HG03521 (cell line): ENCODE data around the gene HGFAC.
"Not testable (repeated sequence)": the region's sequence is repeated elsewhere in the genome, so short reads cannot be mapped to it uniquely, and the experiment has no call there.

Experiments used
- ATAC-seq: cut with Tn5 transposase; IDR thresholded peaks from one replicate; pipeline ENCODE4 v1.9.1; 2021; ENCODE audit warnings: mild to moderate bottlenecking, moderate library complexity; ENCODE audit not compliant: unreplicated experiment

HGFAC gene

DNA sequence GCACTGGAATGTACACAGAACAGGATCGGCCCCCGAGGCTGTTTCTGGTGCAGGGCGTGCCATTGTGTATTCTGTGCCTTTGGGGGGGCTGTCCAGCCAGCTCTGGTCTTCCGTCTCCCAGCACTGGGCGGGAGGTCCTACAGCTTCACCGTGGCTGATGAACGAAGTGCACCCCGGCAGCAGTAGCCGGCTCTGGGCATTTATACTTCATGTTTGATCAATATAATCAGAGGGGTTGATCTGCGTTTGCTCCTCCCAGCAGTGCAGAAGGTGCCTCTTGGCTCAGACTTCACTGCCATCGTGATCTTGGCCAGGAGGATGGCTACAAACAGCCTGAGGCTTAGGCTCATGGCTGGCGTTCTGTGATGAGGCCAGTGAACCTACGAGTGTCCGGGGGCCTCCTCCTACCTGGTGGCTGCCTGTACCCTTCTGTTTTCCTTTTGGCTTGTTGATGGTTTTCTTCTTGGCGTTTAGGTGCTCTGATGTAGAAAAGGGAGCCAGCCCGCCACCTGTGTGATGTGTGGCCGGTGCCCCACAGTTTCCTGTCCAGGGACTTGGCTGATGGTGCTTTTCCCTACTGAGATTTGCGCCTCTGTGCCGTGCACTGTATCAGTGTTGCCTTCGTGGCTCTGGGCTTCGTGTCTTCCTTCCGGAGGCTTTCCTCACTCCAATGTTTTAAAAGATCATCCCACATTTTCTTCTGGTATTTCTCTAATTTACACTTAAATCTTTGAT, 31.2 kb upstream of the HGFAC start:
- no peak for ATAC-seq

DNA sequence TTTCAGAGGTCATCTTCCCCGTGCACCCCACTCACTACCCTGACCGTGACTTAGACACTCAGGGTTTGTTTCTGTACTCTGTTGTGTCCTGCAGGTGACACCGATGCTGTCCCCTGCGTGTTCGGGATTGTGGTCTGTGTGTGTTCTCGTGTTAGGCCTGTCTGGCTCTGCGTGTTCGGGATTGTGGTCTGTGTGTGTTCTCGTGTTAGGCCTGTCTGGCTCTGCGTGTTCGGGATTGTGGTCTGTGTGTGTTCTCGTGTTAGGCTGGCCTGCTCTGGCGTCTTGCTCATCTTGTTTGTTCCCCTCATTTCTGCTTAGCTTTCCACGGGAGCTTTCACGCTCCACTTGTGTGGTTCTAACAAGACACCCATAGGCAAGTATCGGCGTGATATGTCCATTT, 30.6 kb upstream of the HGFAC start:
- ATAC-seq, result not testable (repeated sequence)

DNA sequence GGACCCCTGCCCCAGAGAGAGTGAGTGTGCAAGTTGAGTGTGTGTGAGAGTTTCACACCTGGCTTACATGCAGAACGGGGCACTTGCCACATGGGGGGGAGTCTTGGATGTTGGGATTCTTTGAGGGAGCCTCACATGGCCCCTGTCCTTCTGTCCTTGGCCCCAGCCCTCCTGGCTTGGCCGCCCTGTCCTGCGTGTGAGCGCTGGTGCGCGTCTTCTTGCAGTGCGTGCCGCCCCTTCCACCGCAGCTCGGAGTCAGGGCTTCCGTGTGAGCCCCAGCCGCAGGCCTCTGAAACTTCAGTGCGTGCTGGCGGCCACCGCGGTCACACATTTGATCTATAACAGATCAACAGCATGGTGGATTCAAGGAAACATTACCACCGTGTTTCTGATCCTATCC, 30.1 kb upstream of the HGFAC start:
- ATAC-seq, result no peak

DNA sequence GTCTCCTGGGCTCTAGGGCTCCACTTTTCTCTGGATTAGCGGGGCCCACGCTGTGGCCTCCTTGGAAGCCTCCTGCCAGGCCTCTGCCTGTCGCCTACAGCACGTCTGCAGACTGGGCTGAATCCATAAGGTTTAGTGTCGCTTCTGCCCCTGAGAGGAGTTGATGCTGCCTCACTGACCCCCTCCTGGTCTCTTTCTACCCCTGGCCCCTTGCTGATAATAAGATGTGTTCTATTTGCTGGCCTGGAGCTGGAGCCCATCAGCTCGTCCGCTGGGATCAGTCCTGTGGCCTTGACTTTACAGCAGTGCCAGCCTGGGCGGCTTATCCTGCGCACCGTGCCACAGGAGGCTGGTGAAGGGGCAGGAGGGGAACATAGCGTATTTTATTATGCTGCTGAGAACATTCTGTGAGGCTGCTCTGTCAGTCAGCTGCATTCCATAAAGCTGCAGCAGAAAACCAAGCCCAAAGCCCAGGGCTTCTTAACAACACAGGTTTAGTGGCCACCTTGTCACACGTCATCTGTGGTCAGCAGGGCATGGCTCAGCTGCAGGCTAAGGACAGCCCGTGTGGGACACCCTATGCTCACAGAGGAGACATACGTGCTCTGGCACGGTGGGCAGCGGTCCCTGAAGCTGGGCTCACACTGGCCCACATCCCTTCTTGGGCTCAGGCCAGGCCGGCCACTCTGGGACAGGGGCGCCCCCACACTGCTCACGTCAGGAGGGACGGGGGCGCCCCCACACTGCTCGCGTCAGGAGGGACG, 29.3 kb upstream of the HGFAC start:
- no peak for ATAC-seq

DNA sequence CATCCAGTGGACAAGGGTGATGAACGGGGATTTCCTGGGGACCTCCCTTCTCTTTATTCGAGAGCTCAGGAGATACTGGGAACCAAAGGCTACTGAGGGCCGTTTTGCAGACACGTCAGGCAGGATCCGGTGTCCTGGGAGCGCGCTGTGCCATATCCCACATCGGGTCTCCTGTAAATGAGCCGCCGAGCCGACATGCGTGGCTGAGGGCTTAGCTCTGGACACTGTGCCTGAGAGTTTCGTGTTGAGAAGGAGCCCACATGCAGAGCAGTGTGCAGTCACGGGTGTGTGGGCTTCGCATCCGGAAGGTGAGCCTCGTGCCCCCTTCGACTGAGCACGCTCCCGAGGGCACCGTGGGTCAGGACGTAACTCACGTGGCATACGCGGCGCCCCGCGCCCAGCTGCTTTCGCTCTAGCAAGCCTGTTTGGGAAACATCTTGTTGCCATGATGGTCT, 28.5 kb upstream of the HGFAC start:
- no peak for ATAC-seq

DNA sequence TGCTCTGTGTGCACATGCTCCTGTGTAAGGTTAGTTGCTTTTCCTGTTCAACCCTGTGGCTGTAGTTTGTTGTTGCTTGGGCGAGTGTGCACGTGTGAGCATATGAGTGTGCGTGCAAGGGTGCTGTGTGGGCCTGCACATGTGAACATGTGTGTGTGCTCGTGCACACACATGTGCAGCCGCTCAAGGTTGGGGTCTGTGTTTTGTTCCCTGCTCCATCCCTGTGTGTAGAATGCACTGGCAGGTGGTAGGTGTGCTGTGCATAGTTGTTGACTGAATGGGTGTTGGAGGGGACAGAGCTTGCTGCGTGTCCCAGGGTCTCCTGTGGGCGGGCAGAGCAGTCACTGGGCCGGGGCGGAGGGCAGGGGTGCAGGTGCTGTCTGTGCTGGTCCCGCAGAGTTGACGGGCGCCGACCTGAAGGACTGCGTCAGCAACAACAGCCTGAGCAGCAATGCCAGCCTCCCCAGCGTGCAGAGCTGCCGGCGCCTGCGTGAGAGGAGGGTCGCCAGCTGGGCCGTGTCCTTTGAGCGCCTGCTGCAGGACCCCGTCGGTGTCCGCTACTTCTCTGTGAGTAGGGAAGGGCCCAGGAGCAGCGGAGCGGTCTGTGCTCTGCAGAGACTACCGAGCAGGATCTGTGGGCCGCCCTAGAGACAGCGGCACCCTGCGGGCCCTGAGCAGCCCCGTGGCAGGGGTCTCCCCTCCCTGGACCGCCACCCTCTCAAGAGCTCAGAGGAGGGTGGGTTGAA, 27.9 kb upstream of the HGFAC start:
- no peak for ATAC-seq

DNA sequence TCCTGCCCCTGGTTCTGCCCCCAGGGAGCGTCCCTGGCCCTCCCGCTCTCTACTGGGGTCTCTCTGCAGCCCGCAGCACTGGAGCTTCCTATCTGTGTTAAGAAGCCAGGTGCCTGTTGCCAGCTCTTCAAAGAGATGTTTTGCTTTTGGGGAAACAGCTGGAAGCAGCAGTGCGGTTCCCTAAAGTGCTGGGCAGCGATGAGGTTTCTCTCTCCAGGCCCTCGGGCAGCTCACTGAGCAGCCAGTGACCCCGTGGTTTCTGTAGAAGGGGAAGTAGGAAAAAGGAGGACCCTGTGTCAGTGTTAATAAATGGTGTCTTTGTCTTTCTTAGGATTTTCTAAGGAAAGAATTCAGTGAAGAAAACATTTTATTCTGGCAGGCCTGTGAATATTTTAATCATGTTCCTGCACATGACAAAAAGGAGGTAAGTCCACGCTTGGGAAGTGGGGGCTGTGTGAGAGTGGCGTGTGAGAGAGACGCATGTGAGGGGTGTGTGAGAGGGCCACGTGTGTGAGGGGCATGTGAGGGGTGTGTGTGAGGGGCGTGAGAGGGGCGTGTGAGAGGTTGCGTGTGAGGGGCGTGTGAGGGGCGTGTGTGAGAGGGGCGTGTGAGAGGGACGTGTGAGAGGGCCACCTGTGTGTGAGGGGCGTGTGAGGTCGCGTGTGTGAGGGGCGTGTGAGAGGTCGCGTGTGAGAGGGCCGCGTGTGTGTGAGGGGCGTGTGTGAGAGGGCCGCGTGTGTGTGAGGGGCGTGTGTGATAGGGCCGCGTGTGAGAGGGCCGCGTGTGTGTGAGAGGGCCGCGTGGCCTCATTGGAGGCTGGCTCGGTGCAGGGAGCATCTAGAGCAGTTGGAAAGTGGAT, 27.1 kb upstream of the HGFAC start:
- no peak for ATAC-seq

DNA sequence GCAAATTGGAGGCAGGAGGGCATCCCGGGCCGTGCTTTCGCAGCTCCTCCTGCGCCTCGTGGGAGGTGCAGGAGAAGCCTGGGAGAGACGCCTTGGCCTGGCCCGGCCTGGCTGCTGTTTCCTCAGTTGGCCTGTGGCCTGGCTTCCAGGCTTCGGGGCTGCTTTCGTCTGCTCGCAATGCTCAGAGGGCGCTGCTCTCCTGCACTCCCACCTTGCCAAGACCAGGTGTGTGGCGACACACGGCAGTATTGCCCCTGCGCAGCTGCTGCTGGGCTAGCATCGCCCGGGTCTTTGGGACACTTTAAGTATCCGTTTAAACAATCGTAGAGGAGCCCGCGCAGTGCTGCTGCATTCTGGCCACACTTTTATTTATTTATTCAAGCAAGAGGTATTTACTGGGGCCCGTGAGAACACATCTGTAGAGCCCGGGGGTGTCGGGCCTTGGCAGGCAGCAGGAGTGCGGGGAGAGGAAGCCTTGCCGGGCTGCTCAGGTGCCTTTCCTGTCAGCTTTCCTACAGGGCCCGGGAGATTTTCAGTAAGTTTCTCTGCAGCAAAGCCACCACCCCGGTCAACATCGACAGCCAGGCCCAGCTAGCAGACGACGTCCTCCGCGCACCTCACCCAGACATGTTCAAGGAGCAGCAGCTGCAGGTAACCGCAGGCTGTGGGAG, 26.2 kb upstream of the HGFAC start:
- no peak for ATAC-seq

DNA sequence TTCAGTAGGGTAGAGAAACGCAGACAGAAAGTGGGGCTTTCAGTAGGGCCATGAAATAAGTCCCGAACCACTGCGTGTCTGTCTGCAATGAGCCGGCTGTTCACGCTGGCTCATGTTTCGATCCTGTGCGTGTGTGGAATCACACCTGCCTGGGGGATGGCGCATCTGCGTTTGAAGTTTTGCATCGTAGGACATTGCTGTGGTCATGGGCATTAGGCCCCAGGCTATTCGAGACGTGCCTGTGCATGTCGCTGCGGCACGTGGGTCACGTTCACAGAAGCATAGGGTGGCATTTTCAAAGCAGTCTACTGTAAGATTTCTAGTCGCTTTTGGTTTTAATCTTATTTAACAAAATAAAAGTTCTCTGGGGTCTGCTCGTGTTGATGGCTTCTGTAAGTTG, 25.5 kb upstream of the HGFAC start:
- no peak for ATAC-seq

DNA sequence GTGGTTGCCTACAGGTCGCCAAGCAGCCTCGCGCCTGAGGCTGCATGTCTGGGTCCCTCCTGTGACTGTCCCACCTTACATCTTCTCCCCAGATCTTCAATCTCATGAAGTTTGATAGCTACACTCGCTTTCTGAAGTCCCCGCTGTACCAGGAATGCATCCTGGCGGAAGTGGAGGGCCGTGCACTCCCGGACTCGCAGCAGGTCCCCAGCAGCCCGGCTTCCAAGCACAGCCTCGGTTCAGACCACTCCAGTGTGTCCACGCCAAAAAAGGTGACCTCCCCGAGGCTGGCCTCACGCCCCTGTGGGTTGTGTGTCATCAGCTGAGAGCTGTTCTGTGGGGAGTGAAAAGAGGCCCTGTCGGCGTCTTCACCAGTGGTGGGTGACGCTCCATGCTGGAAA, 24.9 kb upstream of the HGFAC start:
- ATAC-seq, result no peak

DNA sequence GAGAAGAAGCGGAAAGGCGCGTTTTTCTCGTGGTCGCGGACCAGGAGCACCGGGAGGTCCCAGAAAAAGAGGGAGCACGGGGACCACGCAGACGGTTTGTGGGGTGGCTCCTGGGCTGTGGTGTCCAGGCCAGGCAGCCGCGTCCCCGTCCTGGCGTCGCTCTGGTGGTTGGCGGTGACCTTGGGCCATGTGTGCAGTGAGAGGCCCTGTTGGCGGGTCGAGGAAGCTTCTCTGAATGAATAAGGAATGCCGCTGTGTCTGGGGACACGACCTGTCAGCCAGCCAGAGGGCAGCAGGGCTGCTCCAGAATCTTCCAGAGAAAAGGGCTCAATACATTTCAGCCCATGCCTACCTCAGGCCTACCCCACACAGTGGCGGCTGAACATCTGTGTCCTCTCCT, 24.3 kb upstream of the HGFAC start:
- no peak for ATAC-seq

DNA sequence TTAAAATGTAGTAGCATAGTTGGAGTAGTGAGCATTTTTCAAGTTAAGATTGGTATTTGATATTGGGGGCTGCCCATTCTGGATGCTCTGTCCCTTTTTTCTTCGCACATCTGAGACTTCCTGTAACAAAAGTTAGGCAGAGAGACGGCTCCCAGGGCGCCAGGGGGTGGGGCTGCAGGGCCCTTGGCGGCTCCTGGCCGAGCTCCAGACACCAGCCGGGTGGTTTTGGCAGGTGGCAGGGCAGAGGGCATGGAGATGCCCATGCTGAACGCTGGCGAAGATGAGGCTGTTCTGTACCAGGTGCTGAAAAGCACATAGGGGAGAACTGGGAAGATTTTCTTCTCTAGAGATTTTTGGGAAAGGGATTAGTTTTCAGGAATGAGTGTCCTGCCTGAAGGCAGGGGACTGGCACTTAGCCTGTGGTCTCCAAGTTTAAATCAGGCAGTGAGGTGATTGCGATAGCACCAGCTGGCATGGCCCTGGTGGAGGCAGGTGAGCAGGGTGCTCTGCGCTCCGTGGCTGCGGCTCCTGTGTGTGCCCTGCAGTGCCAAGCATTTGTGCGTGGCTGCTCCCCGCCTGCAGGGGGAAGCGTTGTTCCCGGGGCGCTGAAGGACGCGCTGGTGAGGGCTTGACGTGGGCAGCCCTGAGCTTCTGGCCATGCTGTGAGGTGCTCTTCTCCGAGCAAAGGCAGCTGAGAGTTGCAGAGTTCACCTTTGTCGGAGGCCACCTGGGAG, 23.6 kb upstream of the HGFAC start:
- ATAC-seq, result no peak

DNA sequence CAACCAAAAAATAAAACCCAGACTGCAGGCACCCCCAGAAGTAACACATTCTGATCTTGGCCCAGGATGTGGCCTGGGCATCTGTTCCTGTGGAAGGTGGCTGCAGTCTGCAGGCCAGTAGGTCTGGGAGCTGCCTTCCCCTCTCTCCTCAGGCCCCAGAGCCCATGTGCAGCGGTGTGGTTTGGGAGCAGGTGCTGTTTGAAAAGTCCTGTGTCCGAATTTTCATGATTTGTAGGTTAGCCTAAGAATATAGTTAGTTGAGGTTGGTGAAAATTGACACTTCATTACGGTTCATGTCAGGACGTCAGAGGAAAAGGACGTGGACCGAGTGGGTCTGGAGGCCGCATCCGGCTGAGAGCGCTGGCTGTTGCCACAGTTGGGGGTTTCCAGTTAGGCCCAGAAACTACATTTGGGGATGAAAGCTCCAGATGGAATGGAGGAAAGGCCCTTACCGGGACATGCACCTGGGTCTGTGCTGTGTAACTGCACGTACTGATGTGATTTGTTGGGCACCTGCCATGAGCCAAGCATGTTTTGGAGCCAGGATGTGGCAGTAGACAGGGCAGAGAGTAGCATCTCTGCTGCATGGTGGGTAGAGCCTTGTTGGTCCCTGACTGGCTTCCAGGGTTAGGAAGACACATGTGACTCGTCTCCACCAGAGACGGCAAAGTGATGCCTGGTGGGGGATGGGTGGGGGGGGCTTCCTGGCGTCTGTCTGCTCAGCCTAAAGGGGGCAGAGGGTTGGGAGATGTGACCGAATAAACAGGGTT, 21.7 kb upstream of the HGFAC start:
- ATAC-seq, result no peak

DNA sequence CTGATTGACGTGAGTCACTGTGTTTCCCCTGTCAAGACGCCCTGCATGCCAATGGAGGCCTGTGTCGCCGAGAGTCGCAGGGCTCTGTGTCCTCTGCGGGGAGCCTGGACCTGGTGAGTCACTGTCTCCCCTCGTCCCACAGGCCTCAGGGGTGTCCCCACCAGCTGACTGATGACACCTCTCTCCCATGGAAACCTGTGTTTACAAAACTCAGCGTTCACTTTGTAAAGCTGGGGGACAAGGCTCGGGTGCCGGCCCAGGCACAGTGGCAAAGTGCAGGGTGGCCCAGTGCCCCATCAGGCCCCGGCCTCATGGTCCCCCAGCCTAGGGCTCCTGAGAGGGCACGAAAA, 21.2 kb upstream of the HGFAC start:
- ATAC-seq, result no peak

DNA sequence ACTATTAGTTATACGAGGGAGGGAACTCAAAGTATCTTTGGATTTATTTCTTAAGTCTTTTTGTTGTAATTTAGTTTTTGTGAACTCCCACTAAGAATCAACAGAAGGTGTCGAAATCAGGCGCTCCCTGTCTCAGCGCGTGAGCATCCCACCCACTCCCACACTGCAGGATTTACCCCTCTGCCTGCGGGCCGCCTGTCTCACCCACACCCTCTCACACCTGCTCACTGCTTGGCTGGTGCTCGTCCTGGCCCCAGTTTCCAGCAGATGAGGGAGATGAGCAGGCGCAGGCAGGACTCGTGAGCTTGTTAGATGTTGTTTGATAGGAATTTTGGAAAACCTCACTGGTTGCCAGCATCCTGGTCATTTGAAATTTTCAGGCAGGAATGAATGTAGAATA, 20.8 kb upstream of the HGFAC start:
- no peak for ATAC-seq

DNA sequence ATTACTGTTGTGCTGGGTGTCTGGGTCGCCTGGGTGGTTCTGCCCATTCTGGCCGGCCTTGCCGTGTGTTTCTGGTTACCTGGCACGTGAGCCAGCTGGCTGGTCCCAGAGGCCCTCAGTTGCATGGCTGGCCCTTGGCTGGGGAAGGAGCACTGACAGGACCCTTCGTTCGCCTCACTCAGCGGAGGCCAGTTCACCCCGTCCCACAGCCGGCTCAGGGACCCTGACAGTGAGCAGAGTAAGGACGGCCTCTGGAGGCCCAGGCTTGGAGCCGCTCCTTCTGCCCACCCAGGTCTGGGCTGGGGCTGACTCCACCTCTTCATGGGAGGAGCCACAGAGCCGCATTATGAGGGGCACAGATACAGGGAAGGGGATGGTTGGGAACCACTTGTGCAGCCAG, 20.3 kb upstream of the HGFAC start:
- ATAC-seq, result no peak

DNA sequence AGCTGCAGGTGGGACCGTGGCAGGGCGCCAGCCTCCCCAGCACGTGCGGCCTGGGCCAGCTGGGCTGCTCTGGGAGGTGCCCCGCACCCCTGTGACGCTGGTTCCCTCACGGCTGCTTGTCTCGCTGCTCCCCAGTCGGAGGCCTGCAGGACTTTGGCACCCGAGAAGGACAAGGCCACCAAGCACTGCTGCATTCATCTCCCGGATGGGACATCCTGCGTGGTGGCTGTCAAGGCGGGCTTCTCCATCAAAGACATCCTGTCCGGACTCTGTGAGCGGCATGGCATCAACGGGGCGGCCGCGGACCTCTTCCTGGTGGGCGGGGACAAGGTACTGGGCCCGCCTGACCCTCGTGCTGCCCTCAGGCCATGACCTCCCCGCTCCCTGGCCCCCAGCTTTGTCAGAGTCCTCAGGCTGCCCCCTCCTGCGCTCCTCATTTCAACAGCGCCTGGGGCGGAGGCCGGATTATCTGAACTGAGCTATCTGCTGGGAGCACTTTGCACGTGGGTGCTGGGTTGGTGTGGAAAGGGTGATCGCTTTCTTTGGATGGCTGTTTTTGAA, 19.4 kb upstream of the HGFAC start:
- ATAC-seq, result no peak

DNA sequence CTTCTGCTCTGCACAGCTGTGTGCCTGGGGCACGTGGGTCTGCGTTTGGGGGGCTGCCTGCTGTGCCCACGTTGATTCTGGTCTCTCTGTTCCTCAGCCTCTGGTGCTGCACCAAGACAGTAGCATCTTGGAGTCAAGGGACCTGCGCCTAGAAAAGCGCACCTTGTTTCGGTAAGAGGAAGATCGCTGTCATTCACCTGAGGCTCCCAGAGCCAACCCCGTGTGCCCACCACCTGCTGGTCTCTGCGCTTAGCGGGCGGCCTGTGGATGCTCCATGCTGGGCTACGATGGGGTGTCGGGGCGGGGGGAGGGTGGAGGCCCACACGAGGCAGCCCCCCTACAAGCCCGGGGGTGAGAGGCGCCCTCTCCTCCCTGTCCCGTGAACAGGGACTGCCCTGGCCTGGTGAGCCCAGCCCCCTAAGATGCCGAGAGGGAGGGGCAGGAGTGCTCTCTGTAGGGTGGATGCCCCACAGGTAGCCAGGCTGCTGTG, 18.9 kb upstream of the HGFAC start:
- ATAC-seq, result no peak

DNA sequence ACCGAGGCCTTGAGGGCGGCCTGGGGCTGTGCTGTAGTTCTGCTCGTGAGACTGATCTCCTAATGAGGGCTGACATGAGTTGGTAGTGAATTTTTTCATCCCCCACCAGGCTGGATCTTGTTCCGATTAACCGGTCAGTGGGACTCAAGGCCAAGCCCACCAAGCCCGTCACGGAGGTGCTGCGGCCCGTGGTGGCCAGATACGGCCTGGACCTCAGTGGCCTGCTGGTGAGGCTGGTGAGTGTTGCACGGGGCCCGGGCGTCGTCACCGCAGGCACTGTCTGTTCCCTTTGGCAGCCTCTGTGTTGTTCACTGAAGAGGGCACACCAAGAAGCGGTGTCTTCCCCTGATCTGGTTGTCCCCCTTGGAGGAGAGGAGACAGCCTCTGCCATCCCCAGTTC, 18.4 kb upstream of the HGFAC start:
- no peak for ATAC-seq
